OCI-LY7 (cell line): Measurements from ENCODE around the gene COL9A3. TPM values are rescaled to one million over a fixed set of nuclear protein-coding genes. Genes with fewer than 3 reads are reported as not detected.

Experiments used
- BruUV-seq: library from RNA; stranded (reverse); fragments of 400-500 nt; replicated peaks from 2 replicates; lab custom pipeline; 2021; lab: Mats Ljungman, UMichigan
- CTCF ChIA-PET: fragments of 300-600 bp; sonication (Branson Sonifier 250); formaldehyde crosslinking; loops from one replicate; lab custom pipeline; 2022; ENCODE audit warnings: antibody characterized with exemption; ENCODE audit not compliant: unreplicated experiment; lab: Charles Lee
- POLR2A ChIA-PET: fragments of 300-600 bp; sonication (Branson Sonifier 250); formaldehyde crosslinking; loops from one replicate; lab custom pipeline; 2022; ENCODE audit warnings: antibody characterized with exemption; lab: Charles Lee
- DNase-seq: peaks from one replicate; pipeline ENCODE4 v3.0.0-alpha.2; 2015; ENCODE audit warnings: low spot score
- H2AFZ ChIP-seq: fragments of 200-600 bp; sonication (generic), shearing (Covaris generic); 2 replicates; pipeline ENCODE4 v1.6.1; 2014; ENCODE audit warnings: mild to moderate bottlenecking, antibody characterized with exemption, low read length, moderate library complexity
- H3K27ac ChIP-seq: fragments of 200-600 bp; sonication (generic); 2 replicates; pipeline ENCODE4 v1.5.1; 2014; ENCODE audit warnings: mixed run types, low read depth, mild to moderate bottlenecking, moderate library complexity, low read length, inconsistent platforms; ENCODE audit not compliant: poor library complexity, severe bottlenecking
- H3K36me3 ChIP-seq: fragments of 200-600 bp; sonication (generic); 2 replicates; pipeline ENCODE4 v1.6.1; 2014; ENCODE audit warnings: mild to moderate bottlenecking, antibody characterized with exemption, low read length, moderate library complexity, mixed read lengths; ENCODE audit not compliant: insufficient read depth
- H3K4me1 ChIP-seq: fragments of 200-600 bp; sonication (generic); 2 replicates; pipeline ENCODE4 v1.5.1; 2014; ENCODE audit warnings: mild to moderate bottlenecking, low read length; ENCODE audit not compliant: insufficient read depth, poor library complexity, severe bottlenecking
- H3K4me2 ChIP-seq: fragments of 200-600 bp; sonication (generic); 2 replicates; pipeline ENCODE4 v1.6.1; 2014; ENCODE audit warnings: mild to moderate bottlenecking, low read length
- H3K4me3 ChIP-seq: fragments of 200-600 bp; sonication (generic); 2 replicates; pipeline ENCODE4 v1.5.1; 2014; ENCODE audit warnings: mild to moderate bottlenecking, low read depth, low read length; ENCODE audit not compliant: poor library complexity, severe bottlenecking
- H3K79me2 ChIP-seq: fragments of 200-600 bp; sonication (generic); 2 replicates; pipeline ENCODE4 v1.6.1; 2016; ENCODE audit warnings: low read depth, mild to moderate bottlenecking, low read length, moderate library complexity, mixed read lengths; ENCODE audit not compliant: insufficient read depth
- H3K9me2 ChIP-seq: fragments of 200-600 bp; sonication (generic); 2 replicates; pipeline ENCODE4 v1.6.1; 2016; ENCODE audit warnings: mild to moderate bottlenecking, low read length, mixed read lengths; ENCODE audit not compliant: insufficient read depth
- H3K9me3 ChIP-seq: fragments of 200-600 bp; sonication (generic); 2 replicates; pipeline ENCODE4 v1.6.1; 2014; ENCODE audit warnings: mild to moderate bottlenecking, mixed run types, low read length, mixed read lengths
- H4K20me1 ChIP-seq: fragments of 200-600 bp; sonication (generic); 2 replicates; pipeline ENCODE4 v1.6.1; 2014; ENCODE audit warnings: mild to moderate bottlenecking, antibody characterized with exemption, low read length, moderate library complexity, mixed read lengths; ENCODE audit not compliant: insufficient read depth
- CTCF ChIP-seq: fragments of 200-600 bp; sonication (generic); conservative IDR thresholded peaks from 2 replicates; pipeline ENCODE4 v1.5.1; 2014; ENCODE audit warnings: mild to moderate bottlenecking, antibody characterized with exemption, low read length, moderate library complexity, mixed read lengths
- EZH2phosphoT487 ChIP-seq: fragments of 200-600 bp; sonication (generic); IDR thresholded peaks from 2 replicates; pipeline ENCODE4 v1.6.1; 2018; ENCODE audit warnings: low read depth, borderline replicate concordance, mild to moderate bottlenecking, mixed run types, antibody characterized with exemption, low read length, moderate library complexity, mixed read lengths
- intact Hi-C: fragments of 100-400 bp; cut with micrococcal nuclease; formaldehyde crosslinking; loops from one replicate; pipeline ENCODE4 v1.10.0; 2022; ENCODE audit not compliant: unreplicated experiment
- total RNA-seq, 2 experiments: library from RNA; depleted of rRNA in 1 of 2; stranded (reverse); fragments of >200 nt in 1 of 2; shearing (Covaris generic) in 1 of 2; gene quantifications; 2 replicates each; pipeline ENCODE4 v1.2.3, GENCODE V29; 2014 to 2022

COL9A3 gene
- total RNA-seq, 2 experiments from 2014 or later = 1.7 to 5.2 TPM

DNA sequence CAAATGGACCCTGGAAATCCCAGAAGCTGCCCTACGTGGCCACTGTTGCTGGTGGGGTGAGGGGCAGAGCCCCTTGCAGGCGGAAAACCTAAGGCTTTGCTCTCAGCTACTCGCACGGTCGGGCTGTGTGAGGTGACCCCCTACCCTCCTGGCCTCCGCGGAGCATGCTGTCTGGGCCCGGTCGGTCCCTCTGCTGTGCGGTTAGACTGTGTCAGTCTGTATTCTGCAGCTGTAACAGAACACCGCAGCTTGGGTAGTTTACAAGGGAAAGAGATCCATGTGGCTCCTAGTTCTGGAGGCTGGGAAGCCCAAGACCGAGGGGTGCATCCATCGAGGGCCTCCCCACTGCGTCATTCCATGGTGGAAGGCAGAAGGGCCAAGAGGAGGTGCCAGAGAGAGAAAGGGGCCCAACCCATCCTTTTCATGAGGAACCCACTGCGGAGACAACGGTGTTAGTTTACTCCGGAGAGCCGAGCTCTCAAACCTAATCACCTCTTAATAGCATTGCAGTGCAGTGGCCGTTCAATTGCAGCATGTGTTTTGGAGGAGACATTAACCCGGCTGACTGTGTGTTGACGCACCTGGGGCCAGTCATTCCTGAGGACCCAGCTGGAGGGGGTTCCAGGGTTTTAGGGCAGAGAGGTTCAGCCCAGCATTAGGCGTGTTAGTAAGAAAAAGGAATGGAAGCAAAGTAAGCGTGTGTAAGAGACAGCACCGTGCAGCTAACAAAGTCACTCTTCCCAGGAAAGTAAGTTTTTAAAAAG lies 18.3 kb downstream of the COL9A3 start:
- no TSS peak for BruUV-seq
- intact Hi-C loops = no loop called here
- Histone ChIP-seq H3K4me2 (no peak overlapping the region), H3K9me2 (no peaks in the 10 kb centered on the region), H2AFZ (no peak overlapping the region), H3K27ac (no peak overlapping the region), H3K9me3 (no peaks in the 10 kb centered on the region), H3K36me3 (no peaks in the 10 kb centered on the region), H4K20me1 (no peaks in the 10 kb centered on the region), H3K79me2 (no peaks in the 10 kb centered on the region), H3K4me1 (peaks cover 24% of the 10 kb centered on the region), H3K4me3 (no peak overlapping the region)
- no peak for DNase-seq
- TF ChIP-seq CTCF (no peak), EZH2phosphoT487 (no peak)
- ChIA-PET CTCF (no interaction called here), POLR2A (no interaction called here)

DNA sequence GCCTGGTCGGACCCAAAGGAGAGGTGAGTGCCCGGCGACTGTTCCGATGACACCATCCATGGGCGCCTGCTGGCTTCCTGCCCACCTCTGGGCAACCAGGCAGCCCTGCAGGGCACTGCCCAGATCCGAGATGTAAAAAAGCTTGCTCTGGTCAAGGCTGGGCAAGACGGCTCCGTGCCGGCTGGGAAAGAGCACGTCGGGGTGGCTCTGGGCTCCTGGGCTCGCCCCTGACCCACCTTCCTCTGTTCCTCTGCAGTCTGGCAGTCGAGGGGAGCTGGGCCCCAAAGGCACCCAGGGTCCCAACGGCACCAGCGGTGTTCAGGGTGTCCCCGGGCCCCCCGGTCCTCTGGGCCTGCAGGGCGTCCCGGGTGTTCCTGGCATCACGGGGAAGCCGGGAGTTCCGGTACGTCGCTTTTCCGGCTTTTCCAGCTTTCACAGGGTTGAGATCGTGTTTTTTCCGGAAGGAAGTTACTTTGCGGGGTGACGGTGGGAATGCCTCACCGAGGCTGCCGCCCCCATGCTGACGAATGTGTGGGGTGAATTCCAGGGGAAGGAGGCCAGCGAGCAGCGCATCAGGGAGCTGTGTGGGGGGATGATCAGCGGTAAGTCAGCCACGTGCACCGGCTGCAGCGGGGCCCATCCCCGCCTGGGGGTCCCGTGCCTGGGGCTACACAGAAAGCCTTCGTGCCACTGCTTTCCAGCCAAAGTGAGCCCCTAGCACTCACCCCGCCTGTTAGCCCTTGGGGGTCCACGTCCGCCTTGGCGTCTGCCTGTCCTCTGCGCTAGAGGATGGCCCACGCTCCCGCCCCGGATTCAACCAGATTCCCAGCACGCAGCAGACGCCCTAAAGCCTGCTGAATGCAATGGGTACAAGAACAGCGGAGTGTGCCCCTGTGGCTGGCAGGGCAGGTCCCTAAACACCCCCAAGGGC lies 19.3 kb downstream of the COL9A3 start:
- no peaks in the 10 kb centered on the region for H3K79me2 ChIP-seq
- no peak overlapping the region for H3K27ac ChIP-seq
- TF ChIP-seq EZH2phosphoT487 (no peak), CTCF (no peak)
- no peak overlapping the region for H3K4me2 ChIP-seq
- peaks cover 24% of the 10 kb centered on the region for H3K4me1 ChIP-seq
- ChIA-PET CTCF (no interaction called here), POLR2A (no interaction called here)
- no TSS peak for BruUV-seq
- H3K36me3 ChIP-seq = no peaks in the 10 kb centered on the region
- H3K4me3 ChIP-seq = no peak overlapping the region
- no peak overlapping the region for H2AFZ ChIP-seq
- no peaks in the 10 kb centered on the region for H3K9me2 ChIP-seq
- intact Hi-C loops = no loop called here
- no peaks in the 10 kb centered on the region for H3K9me3 ChIP-seq
- H4K20me1 ChIP-seq = no peaks in the 10 kb centered on the region
- DNase-seq = no peak
